HCT116 (cell line): ENCODE results near the gene RANBP1. TPM values are rescaled to one million over a fixed set of nuclear protein-coding genes. Genes with fewer than 3 reads are reported as not detected.

Experiments used
- ATAC-seq: fragments of 200-7000 bp; cut with Tn5 transposase; 2 replicates; pipeline ENCODE4 v1.9.1; 2020; ENCODE audit warnings: mild to moderate bottlenecking, moderate library complexity
- BruUV-seq: library from RNA; stranded (reverse); fragments of 400-500 nt; replicated peaks from 2 replicates; lab custom pipeline; 2021; lab: Mats Ljungman, UMichigan
- CTCF ChIA-PET: fragments of 300-600 bp; sonication (Branson Sonifier 250); formaldehyde crosslinking; loops from one replicate; lab custom pipeline; 2021; ENCODE audit warnings: antibody characterized with exemption; lab: Charles Lee
- POLR2A ChIA-PET: fragments of 300-600, 350-600 bp; sonication (Branson Sonifier 250); formaldehyde crosslinking; loops from one replicate; lab custom pipeline; 2021; ENCODE audit warnings: antibody characterized with exemption; lab: Charles Lee
- RAD21 ChIA-PET, 2 experiments: fragments of 300-600 bp; sonication (Branson Sonifier 250); formaldehyde crosslinking; loops; one replicate each; lab custom pipeline; 2023; ENCODE audit warnings: low total read pairs in 2 of 2; ENCODE audit not compliant: uncharacterized antibody in 2 of 2, unreplicated experiment in 2 of 2, low non-redundant PET in 1 of 2; lab: Charles Lee
- DNase-seq: peaks from one replicate; pipeline ENCODE4 v3.0.0-alpha.2; 2010; ENCODE audit warnings: low read depth, low spot score
- H2AFZ ChIP-seq: fragments of 200-600 bp; shearing (Covaris generic), sonication (generic); 2 replicates; pipeline ENCODE4 v1.6.1; 2017; ENCODE audit warnings: low read depth, mixed run types, mixed read lengths, antibody characterized with exemption, low read length; ENCODE audit not compliant: poor library complexity, severe bottlenecking
- H3K27ac ChIP-seq: 2 replicates; pipeline ENCODE4 v1.5.1; 2012; ENCODE audit warnings: low read depth, low read length
- H3K27me3 ChIP-seq: fragments of 200-600 bp; sonication (generic); 2 replicates; pipeline ENCODE4 v1.6.1; 2016; ENCODE audit warnings: mixed run types, low read length, mixed read lengths; ENCODE audit not compliant: insufficient read depth
- H3K36me3 ChIP-seq, 2 experiments: fragments of 200-500 bp in 1 of 2; fragments of 200-600 bp in 1 of 2; sonication (Bioruptor generic) in 1 of 2; sonication (generic) in 1 of 2; 2 replicates each; pipeline versions ENCODE4 v1.5.1 to v1.6.1; 2014 to 2016; ENCODE audit warnings: low read length in 2 of 2, inconsistent platforms in 1 of 2, mixed read lengths in 1 of 2, mixed run types in 1 of 2; ENCODE audit not compliant: insufficient read depth in 2 of 2, control insufficient read depth in 1 of 2
- H3K4me1 ChIP-seq, 2 experiments: fragments of 200-600 bp in 1 of 2; sonication (generic) in 1 of 2; 2 replicates each; pipeline versions ENCODE4 v1.5.1 to v1.6.1; 2012 to 2017; ENCODE audit warnings: low read length in 2 of 2, inconsistent platforms in 1 of 2, mild to moderate bottlenecking in 1 of 2, mixed read lengths in 1 of 2, mixed run types in 1 of 2, moderate library complexity in 1 of 2; ENCODE audit not compliant: insufficient read depth in 2 of 2, control insufficient read depth in 1 of 2
- H3K4me2 ChIP-seq: fragments of 200-600 bp; sonication (generic); 2 replicates; pipeline ENCODE4 v1.6.1; 2017; ENCODE audit warnings: mixed run types, low read length, mixed read lengths
- H3K4me3 ChIP-seq, 2 experiments: fragments of 200-600 bp in 1 of 2; sonication (generic) in 1 of 2; replicated peaks in 1 of 2; 2 replicates each; pipeline ENCODE4 v1.5.1; 2011 to 2016; ENCODE audit warnings: low read length in 2 of 2, control low read depth in 1 of 2, low read depth in 1 of 2, mild to moderate bottlenecking in 1 of 2, mixed read lengths in 1 of 2, mixed run types in 1 of 2
- H3K79me2 ChIP-seq: fragments of 200-600 bp; sonication (generic); 2 replicates; pipeline ENCODE4 v1.6.1; 2017; ENCODE audit warnings: mild to moderate bottlenecking, mixed run types, low read length, moderate library complexity, mixed read lengths; ENCODE audit not compliant: insufficient read depth
- H3K9ac ChIP-seq: fragments of 200-600 bp; sonication (generic); 2 replicates; pipeline ENCODE4 v1.6.1; 2016; ENCODE audit warnings: low read length, mixed read lengths
- H3K9me2 ChIP-seq: fragments of 200-600 bp; sonication (generic), shearing (Covaris generic); 2 replicates; pipeline ENCODE4 v1.6.1; 2017; ENCODE audit warnings: mixed run types, mild to moderate bottlenecking, moderate library complexity; ENCODE audit not compliant: insufficient read depth
- H3K9me3 ChIP-seq, 2 experiments: fragments of 200-500 bp in 1 of 2; fragments of 200-600 bp in 1 of 2; sonication (Bioruptor generic) in 1 of 2; sonication (generic) in 1 of 2; 2 replicates each; pipeline ENCODE4 v1.6.1; 2014 to 2017; ENCODE audit warnings: low read length in 2 of 2, mixed read lengths in 2 of 2, inconsistent platforms in 1 of 2, low read depth in 1 of 2, mild to moderate bottlenecking in 1 of 2, mixed run types in 1 of 2, moderate library complexity in 1 of 2; ENCODE audit not compliant: control insufficient read depth in 1 of 2, insufficient read depth in 1 of 2
- H4K20me1 ChIP-seq: fragments of 200-600 bp; sonication (generic), shearing (Covaris generic); 2 replicates; pipeline ENCODE4 v1.6.1; 2017; ENCODE audit warnings: mixed run types, mild to moderate bottlenecking, moderate library complexity; ENCODE audit not compliant: insufficient read depth
- CBX3 ChIP-seq: IDR thresholded peaks from 2 replicates; pipeline ENCODE4 v1.6.1; 2012; ENCODE audit warnings: low read depth
- CEBPB ChIP-seq: IDR thresholded peaks from 2 replicates; pipeline ENCODE4 v1.6.1; 2012; ENCODE audit warnings: low read depth
- ELF1 ChIP-seq: IDR thresholded peaks from 2 replicates; pipeline ENCODE4 v1.6.1; 2012; ENCODE audit warnings: low read depth, borderline replicate concordance
- EZH2phosphoT487 ChIP-seq: fragments of 200-600 bp; IDR thresholded peaks from 2 replicates; pipeline ENCODE4 v1.6.1; 2018; ENCODE audit warnings: antibody characterized with exemption, borderline replicate concordance
- FOSL1 ChIP-seq: IDR thresholded peaks from 2 replicates; pipeline ENCODE4 v1.6.1; 2012; ENCODE audit warnings: low read depth
- JUND ChIP-seq: IDR thresholded peaks from 2 replicates; pipeline ENCODE4 v1.6.1; 2012
- POLR2A ChIP-seq: IDR thresholded peaks from 2 replicates; pipeline ENCODE4 v1.7.0; 2011; ENCODE audit warnings: borderline replicate concordance; ENCODE audit not compliant: insufficient read depth, insufficient read length; ENCODE audit errors: extremely low read depth
- RAD21 ChIP-seq: IDR thresholded peaks from 2 replicates; pipeline ENCODE4 v1.6.1; 2012; ENCODE audit warnings: low read depth, mild to moderate bottlenecking
- SIN3A ChIP-seq: IDR thresholded peaks from 2 replicates; pipeline ENCODE4 v1.6.1; 2012; ENCODE audit warnings: low read depth
- SP1 ChIP-seq: IDR thresholded peaks from 2 replicates; pipeline ENCODE4 v1.6.1; 2012; ENCODE audit warnings: low read depth
- SRF ChIP-seq: IDR thresholded peaks from 2 replicates; pipeline ENCODE4 v1.6.1; 2012; ENCODE audit warnings: low read depth
- YY1 ChIP-seq: IDR thresholded peaks from 2 replicates; pipeline ENCODE4 v1.6.1; 2011; ENCODE audit warnings: low read length, low read depth, moderate library complexity, mild to moderate bottlenecking; ENCODE audit not compliant: insufficient replicate concordance; ENCODE audit errors: extremely low read depth
- ZBTB33 ChIP-seq: IDR thresholded peaks from 2 replicates; pipeline ENCODE4 v1.6.1; 2011; ENCODE audit warnings: mild to moderate bottlenecking, low read length, moderate library complexity; ENCODE audit not compliant: insufficient replicate concordance; ENCODE audit errors: extremely low read depth
- ZFX ChIP-seq: fragments of 450-650 bp; IDR thresholded peaks from 2 replicates; pipeline ENCODE4 v1.6.1; 2017
- ZNF274 ChIP-seq: fragments of 200-500 bp; sonication (Bioruptor generic); IDR thresholded peaks from 2 replicates; pipeline ENCODE4 v1.6.1; 2014; ENCODE audit warnings: mild to moderate bottlenecking, low read depth, low read length, inconsistent platforms
- intact Hi-C: fragments of 100-400 bp; cut with micrococcal nuclease; formaldehyde crosslinking; loops from 2 replicates; pipeline ENCODE4 v1.10.0; 2022
- total RNA-seq: library from RNA; stranded (reverse); gene quantifications from one replicate; pipeline ENCODE4 v1.2.1, GENCODE V29; 2021; ENCODE audit not compliant: unreplicated experiment
- TF ChIP-seq, protein P1 (sequence below): IDR thresholded peaks from 2 replicates; pipeline ENCODE4 v1.6.1; 2012
- TF ChIP-seq, protein P2 (sequence below): IDR thresholded peaks from 2 replicates; pipeline ENCODE4 v1.6.1; 2012; ENCODE audit warnings: low read depth
- TF ChIP-seq, protein P3 (sequence below): IDR thresholded peaks from 2 replicates; pipeline ENCODE4 v1.6.1; 2012

RANBP1 gene
- total RNA-seq, 1 experiment from 2014 or later: 351 TPM

GRCh38 chr22:20167643-20168322 lies 51.9 kb downstream of the RANBP1 start:
- Histone ChIP-seq H3K4me3 (no peak overlapping the region), H3K27me3 (no peaks in the 10 kb centered on the region), H3K27ac (no peak overlapping the region), H3K9me2 (no peaks in the 10 kb centered on the region), H3K4me2 (no peak overlapping the region), H3K36me3 (no peaks in the 10 kb centered on the region), H3K79me2 (no peaks in the 10 kb centered on the region), H2AFZ (no peak overlapping the region), H3K9me3 (no peaks in the 10 kb centered on the region), H4K20me1 (no peaks in the 10 kb centered on the region), H3K4me1 (no peaks in the 10 kb centered on the region), H3K9ac (no peak overlapping the region)
- ChIA-PET POLR2A (no interaction called here), RAD21 (no interaction called here), CTCF (no interaction called here)
- TF ChIP-seq ELF1 (no peak), CEBPB (no peak), FOSL1 (no peak), SP1 (no peak), ZFX (no peak), ZBTB33 (no peak), SRF (no peak), YY1 (no peak), ZNF274 (no peak), POLR2A (no peak), EZH2phosphoT487 (no peak), JUND (no peak), RAD21 (no peak), SIN3A (no peak), CBX3 (no peak)
- TF ChIP-seq, protein P1, sequence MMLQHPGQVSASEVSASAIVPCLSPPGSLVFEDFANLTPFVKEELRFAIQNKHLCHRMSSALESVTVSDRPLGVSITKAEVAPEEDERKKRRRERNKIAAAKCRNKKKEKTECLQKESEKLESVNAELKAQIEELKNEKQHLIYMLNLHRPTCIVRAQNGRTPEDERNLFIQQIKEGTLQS: no peak
- TF ChIP-seq, protein P2, sequence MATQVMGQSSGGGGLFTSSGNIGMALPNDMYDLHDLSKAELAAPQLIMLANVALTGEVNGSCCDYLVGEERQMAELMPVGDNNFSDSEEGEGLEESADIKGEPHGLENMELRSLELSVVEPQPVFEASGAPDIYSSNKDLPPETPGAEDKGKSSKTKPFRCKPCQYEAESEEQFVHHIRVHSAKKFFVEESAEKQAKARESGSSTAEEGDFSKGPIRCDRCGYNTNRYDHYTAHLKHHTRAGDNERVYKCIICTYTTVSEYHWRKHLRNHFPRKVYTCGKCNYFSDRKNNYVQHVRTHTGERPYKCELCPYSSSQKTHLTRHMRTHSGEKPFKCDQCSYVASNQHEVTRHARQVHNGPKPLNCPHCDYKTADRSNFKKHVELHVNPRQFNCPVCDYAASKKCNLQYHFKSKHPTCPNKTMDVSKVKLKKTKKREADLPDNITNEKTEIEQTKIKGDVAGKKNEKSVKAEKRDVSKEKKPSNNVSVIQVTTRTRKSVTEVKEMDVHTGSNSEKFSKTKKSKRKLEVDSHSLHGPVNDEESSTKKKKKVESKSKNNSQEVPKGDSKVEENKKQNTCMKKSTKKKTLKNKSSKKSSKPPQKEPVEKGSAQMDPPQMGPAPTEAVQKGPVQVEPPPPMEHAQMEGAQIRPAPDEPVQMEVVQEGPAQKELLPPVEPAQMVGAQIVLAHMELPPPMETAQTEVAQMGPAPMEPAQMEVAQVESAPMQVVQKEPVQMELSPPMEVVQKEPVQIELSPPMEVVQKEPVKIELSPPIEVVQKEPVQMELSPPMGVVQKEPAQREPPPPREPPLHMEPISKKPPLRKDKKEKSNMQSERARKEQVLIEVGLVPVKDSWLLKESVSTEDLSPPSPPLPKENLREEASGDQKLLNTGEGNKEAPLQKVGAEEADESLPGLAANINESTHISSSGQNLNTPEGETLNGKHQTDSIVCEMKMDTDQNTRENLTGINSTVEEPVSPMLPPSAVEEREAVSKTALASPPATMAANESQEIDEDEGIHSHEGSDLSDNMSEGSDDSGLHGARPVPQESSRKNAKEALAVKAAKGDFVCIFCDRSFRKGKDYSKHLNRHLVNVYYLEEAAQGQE: no peak; the same call in 1 of the 2 replicates
- TF ChIP-seq, protein P3, sequence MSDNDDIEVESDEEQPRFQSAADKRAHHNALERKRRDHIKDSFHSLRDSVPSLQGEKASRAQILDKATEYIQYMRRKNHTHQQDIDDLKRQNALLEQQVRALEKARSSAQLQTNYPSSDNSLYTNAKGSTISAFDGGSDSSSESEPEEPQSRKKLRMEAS: no peak
- DNase-seq (no peak), ATAC-seq (no peak)
- BruUV-seq: no TSS peak
- intact Hi-C loops: no loop called here
